Activated T-cell treated with anti-CD3 and anti-CD28 coated beads, Interleukin-2, amount 50 U/mL, for 4 hours (primary cell): ENCODE data around the gene KBTBD2. TPM values are rescaled to one million over a fixed set of nuclear protein-coding genes. Genes with fewer than 3 reads are reported as not detected.
A peak's percentile ranks its signal among the peaks of the same experiment; 100 is the strongest.
"Not testable (repeated sequence)": the region's sequence is repeated elsewhere in the genome, so short reads cannot be mapped to it uniquely, and the experiment has no call there.

Experiments
- ATAC-seq, 2 donors: fragments of 200-7000 bp; cut with Tn5 transposase; one replicate each; pipeline ENCODE4 v1.10.0; 2021
- DNase-seq: peaks from one replicate; pipeline ENCODE4 v3.0.0-alpha.2; 2020
- H3K27me3 Mint-ChIP-seq: one replicate; pipeline ENCODE4 v1.8.0; 2021; ENCODE audit warnings: low read depth, mixed read lengths
- H3K36me3 Mint-ChIP-seq: one replicate; pipeline ENCODE4 v1.8.0; 2022; ENCODE audit warnings: mixed read lengths; ENCODE audit not compliant: insufficient read depth
- H3K4me1 Mint-ChIP-seq: one replicate; pipeline ENCODE4 v1.8.0; 2021; ENCODE audit warnings: low read depth, mixed read lengths
- H3K4me3 Mint-ChIP-seq: one replicate; pipeline ENCODE4 v1.8.0; 2021; ENCODE audit warnings: mild to moderate bottlenecking, moderate library complexity, mixed read lengths
- H3K9me3 Mint-ChIP-seq: one replicate; pipeline ENCODE4 v1.8.0; 2021; ENCODE audit warnings: mixed read lengths
- total RNA-seq, 3 donors: library from RNA; stranded (reverse); gene quantifications; one replicate each; pipeline ENCODE4 v1.2.1, GENCODE V29; 2021

The KBTBD2 gene
- total RNA-seq, 3 donors from 2014 or later, result 16.4 to 18.9 (median 17.6) TPM

GRCh38 chr7:32905175-32905662 lies 13.7 kb upstream of the KBTBD2 start:
- no peaks in the 10 kb centered on the region for H3K36me3 Mint-ChIP-seq
- DNase-seq (peak; percentile 64), ATAC-seq (peak; percentile 93)
- H3K4me1 Mint-ChIP-seq, result peaks cover 15% of the 10 kb centered on the region
- no peaks in the 10 kb centered on the region for H3K9me3 Mint-ChIP-seq
- no peaks in the 10 kb centered on the region for H3K27me3 Mint-ChIP-seq
- H3K4me3 Mint-ChIP-seq, result peak overlapping the region; percentile 72

GRCh38 chr7:32901629-32902028 lies 10.1 kb upstream of the KBTBD2 start:
- no peaks in the 10 kb centered on the region for H3K9me3 Mint-ChIP-seq
- no peak overlapping the region for H3K4me3 Mint-ChIP-seq
- DNase-seq (no peak), ATAC-seq (no peak)
- H3K27me3 Mint-ChIP-seq, result no peaks in the 10 kb centered on the region
- no peaks in the 10 kb centered on the region for H3K36me3 Mint-ChIP-seq
- peaks cover 15% of the 10 kb centered on the region for H3K4me1 Mint-ChIP-seq

- Mint-ChIP-seq H3K36me3 (no peaks in the 10 kb centered on the region), H3K27me3 (no peaks in the 10 kb centered on the region), H3K4me3 (no peak overlapping the region), H3K9me3 (no peaks in the 10 kb centered on the region), H3K4me1 (peaks cover 13% of the 10 kb centered on the region)
- ATAC-seq (no peak), DNase-seq (no peak)
These were observed 9.0 kb upstream of the KBTBD2 start for GRCh38 chr7:32900433-32900995.

GRCh38 chr7:32897376-32897775 lies 5.8 kb upstream of the KBTBD2 start:
- H3K9me3 Mint-ChIP-seq, H3K27me3 Mint-ChIP-seq, ATAC-seq, H3K4me3 Mint-ChIP-seq, DNase-seq, H3K36me3 Mint-ChIP-seq: not testable (repeated sequence)
- peaks cover 16% of the 10 kb centered on the region for H3K4me1 Mint-ChIP-seq

DNA sequence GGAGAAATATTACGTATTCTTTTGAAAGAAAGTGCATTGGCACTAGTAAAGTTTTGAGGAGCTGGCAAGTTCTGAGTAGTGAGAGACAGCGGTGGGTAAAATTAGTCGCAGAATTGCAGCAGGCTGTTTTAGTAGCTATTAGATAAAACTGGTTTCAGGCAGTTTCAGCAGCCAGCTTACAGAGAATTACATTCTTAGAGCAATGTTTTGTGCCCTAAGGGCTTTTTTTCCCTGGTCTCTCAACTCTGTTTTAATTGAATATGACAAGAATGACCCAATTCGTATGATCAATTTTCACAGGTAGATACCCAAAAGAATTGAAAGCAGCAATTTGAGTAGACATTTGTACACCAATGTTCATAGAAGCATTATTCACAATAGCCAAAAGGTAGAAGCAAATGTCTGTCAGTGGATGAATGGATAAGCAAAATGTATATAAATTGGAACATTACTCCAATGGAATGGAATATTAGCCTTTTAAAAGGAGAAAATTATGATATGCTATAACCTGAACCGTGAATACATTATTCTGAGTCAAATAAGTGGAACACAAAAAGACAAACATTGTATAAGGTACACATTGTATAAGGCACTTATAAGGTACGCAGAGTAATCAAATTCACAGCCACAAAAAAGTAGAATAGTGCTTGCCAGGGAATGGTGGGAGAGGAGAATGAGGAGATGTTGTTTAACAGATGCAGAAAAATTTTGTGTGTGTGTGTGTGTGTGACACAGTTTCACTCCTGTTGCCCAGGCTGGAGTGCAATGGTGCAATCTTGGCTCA lies 5.2 kb upstream of the KBTBD2 start:
- Mint-ChIP-seq H3K4me3 (no peak overlapping the region), H3K9me3 (no peaks in the 10 kb centered on the region), H3K36me3 (no peaks in the 10 kb centered on the region), H3K4me1 (peaks cover 16% of the 10 kb centered on the region), H3K27me3 (no peaks in the 10 kb centered on the region)
- DNase-seq (no peak), ATAC-seq (no peak)

DNA sequence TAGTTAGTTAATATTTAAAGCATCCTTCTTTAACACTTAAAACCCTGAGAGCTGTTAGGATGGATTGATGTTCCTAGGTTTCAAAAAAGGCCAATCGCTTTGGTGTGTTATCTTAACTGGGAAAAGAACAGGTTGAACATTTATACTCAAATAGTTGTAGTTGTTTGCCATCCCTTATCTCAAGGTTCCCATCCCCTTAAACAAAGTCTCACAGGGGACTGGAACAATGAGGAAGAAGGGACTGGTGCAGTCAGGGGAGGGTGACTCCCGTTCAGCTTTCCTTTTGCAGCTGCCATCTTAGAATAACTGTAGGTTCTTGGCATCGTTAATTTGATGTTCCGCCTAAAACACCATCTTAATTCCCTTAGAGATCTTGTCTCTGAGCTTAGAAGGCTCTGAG lies 2.6 kb upstream of the KBTBD2 start:
- Mint-ChIP-seq H3K27me3 (no peaks in the 10 kb centered on the region), H3K9me3 (no peaks in the 10 kb centered on the region), H3K36me3 (no peaks in the 10 kb centered on the region), H3K4me3 (no peak overlapping the region), H3K4me1 (peaks cover 27% of the 10 kb centered on the region)
- DNase-seq (no peak), ATAC-seq (no peak)

DNA sequence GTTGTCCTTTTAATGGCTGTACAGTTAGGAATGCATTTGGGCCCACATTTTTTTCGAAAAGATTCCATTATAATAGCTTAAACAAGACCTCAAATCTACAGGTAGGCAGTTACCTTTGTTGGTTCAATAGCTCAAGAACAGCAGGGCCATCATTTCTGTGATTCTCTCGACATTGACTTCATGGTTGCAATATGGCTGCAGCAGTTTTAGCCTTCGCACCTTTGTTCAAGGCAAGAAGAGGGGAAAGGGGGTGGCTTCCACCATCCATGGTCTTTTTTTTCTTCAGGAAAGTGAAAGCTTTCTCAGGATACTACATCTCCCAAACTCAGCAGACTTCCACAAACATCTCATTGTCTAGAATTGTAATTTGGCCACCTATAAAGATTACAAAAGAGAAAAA lies 2.2 kb upstream of the KBTBD2 start:
- Mint-ChIP-seq H3K4me1 (peaks cover 30% of the 10 kb centered on the region), H3K27me3 (no peaks in the 10 kb centered on the region), H3K36me3 (no peaks in the 10 kb centered on the region), H3K4me3 (peak overlapping the region; percentile 93), H3K9me3 (no peaks in the 10 kb centered on the region)
- ATAC-seq (no peak), DNase-seq (no peak)

DNA sequence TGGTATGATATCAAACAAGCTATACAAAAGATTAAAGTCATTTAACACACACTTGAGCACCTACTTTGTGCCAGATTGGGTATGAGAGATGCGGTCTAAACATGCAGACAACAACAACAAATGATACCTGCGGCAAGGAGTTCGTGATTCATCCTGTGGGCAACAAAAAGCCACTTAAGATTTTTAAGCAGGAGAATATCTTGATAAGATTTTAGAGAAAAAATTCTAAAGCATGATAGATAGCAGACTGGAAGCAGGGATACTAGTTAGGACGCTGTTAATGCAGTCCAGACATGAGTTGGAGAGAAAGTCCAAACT lies 1.6 kb upstream of the KBTBD2 start:
- no peak for ATAC-seq
- no peaks in the 10 kb centered on the region for H3K27me3 Mint-ChIP-seq
- H3K36me3 Mint-ChIP-seq, result no peaks in the 10 kb centered on the region
- H3K9me3 Mint-ChIP-seq, result no peaks in the 10 kb centered on the region
- H3K4me1 Mint-ChIP-seq, result peaks cover 35% of the 10 kb centered on the region
- no peak for DNase-seq
- H3K4me3 Mint-ChIP-seq, result peak overlapping the region; percentile 93

DNA sequence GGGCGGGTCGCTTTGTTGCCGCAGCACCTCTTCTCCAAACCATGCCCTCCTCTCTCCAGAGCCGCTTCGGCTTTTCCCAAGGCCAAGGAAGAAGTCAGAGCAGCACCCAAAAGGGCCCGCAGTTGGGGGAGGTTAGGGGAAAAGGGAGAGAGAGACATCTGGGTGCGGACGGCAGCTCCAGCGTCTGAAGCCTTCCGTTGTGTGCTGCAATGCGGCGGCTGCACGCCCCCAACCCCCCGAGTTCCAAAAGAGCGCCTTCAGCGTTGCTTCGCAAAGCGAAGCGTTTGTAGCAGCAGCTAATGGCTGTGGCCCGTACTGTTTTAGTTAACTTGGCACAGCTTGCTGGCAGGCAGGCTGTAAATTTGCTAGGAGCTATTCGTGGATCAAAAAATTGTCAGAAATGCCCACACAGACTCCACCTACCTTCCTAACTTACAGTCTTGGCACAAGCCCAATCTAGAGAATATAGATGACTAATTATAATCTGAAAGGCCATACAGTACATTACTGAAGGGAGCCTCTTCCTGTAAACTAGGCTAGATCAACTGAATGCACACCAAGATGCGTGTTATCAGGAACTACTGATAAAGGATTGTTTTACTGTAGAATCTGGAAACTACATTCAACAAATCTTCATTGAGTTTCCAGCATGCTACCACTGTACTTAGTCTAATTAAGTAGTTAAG lies 1.1 kb upstream of the KBTBD2 start:
- DNase-seq, result peak; percentile 17
- Mint-ChIP-seq H3K9me3 (no peaks in the 10 kb centered on the region), H3K36me3 (no peaks in the 10 kb centered on the region), H3K27me3 (no peaks in the 10 kb centered on the region), H3K4me1 (peaks cover 40% of the 10 kb centered on the region), H3K4me3 (peak overlapping the region; percentile 93)
- peak; percentile 33 to 39 for ATAC-seq

- peak overlapping the region; percentile 93 for H3K4me3 Mint-ChIP-seq
- H3K27me3 Mint-ChIP-seq, result no peaks in the 10 kb centered on the region
- no peaks in the 10 kb centered on the region for H3K9me3 Mint-ChIP-seq
- peak; percentile 96 for DNase-seq
- peaks cover 46% of the 10 kb centered on the region for H3K4me1 Mint-ChIP-seq
- ATAC-seq, result peak; percentile 65
- peaks cover under 1% of the 10 kb centered on the region for H3K36me3 Mint-ChIP-seq
These were observed 400 bp upstream of the KBTBD2 start for GRCh38 chr7:32891800-32892520.

DNA sequence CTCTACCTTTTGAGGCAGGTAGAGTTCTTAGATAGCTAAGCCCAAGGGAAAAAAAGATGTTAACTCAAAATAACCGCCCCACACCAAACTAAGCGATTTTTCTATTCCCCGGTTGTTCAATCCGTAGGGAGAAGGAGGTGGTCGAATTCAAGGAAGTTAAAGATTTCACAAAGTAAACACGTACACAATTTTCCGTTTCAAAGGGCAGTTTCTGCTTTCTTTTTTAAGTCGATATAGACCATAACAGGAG lies 842 bp downstream of the KBTBD2 start:
- peaks cover 59% of the 10 kb centered on the region for H3K4me1 Mint-ChIP-seq

DNA sequence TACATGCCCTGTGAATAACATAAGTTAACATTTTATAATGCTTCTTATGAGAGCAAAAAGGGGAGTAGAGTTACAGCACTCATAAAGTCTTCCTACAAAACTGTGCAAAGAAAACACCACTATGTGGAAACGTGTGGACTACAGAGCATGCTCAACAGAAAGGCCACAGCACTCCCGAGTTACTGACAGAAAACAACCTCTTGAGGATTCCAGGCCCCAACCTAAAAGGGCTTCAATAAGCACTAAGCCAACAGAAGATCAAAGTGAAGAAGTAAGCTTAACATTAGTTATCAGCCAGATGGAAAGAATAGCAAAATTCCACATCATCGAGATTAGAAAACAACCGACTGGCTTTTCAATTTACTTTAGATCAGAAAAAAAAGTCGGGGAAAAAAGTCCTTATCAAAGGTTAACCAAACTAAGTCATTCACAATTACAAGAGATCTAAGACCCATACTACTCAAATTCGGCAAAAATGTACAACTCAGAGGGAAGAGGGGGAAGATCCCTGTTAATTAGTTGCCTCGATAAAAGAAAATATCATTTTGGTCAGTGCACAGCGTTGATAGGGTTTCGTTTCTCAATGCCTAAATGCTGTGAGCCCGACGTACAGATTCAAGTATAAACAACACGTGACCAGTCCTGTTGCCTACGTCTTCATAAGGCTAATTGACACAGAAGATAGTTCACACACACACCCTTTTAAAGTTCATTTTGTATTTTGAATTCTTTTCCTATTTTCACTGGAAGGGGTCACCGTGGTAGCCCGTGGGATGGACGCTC lies 1.4 kb downstream of the KBTBD2 start:
- peak overlapping the region; percentile 97 for H3K4me3 Mint-ChIP-seq
- H3K36me3 Mint-ChIP-seq, result peaks cover 2% of the 10 kb centered on the region
- H3K4me1 Mint-ChIP-seq, result peaks cover 64% of the 10 kb centered on the region
- DNase-seq (no peak), ATAC-seq (peak in 1 of 2 donors; percentile 13)
- H3K9me3 Mint-ChIP-seq, result no peaks in the 10 kb centered on the region
- H3K27me3 Mint-ChIP-seq, result no peaks in the 10 kb centered on the region

More for the DNA sequence above, 842 bp downstream of the KBTBD2 start:
- ATAC-seq (no peak), DNase-seq (no peak)
- Mint-ChIP-seq H3K9me3 (no peaks in the 10 kb centered on the region), H3K27me3 (no peaks in the 10 kb centered on the region), H3K4me3 (peak overlapping the region; percentile 97), H3K36me3 (peaks cover 2% of the 10 kb centered on the region)

DNA sequence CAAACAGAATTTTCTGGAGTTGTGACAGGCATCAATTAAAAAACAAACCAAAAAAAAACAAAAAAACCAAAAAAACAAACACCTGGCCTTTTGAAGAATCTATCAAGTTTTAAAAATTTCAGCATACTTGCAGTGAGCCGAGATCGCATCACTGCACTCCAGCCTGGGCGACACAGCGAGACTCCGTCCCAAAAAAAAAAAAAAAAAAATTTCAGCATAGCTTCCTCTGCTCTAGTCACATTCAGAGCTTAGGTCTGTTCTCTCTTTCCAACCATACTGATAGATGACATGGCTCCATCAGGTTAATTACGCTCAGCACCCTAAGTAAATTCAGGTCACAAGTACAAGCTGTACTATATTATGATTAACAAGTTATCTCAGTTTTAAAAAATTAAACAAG lies 3.1 kb downstream of the KBTBD2 start:
- Mint-ChIP-seq H3K9me3 (no peaks in the 10 kb centered on the region), H3K36me3 (peaks cover 2% of the 10 kb centered on the region), H3K27me3 (no peaks in the 10 kb centered on the region), H3K4me1 (peaks cover 64% of the 10 kb centered on the region), H3K4me3 (peak overlapping the region; percentile 97)
- ATAC-seq, result no peak
- no peak for DNase-seq

DNA sequence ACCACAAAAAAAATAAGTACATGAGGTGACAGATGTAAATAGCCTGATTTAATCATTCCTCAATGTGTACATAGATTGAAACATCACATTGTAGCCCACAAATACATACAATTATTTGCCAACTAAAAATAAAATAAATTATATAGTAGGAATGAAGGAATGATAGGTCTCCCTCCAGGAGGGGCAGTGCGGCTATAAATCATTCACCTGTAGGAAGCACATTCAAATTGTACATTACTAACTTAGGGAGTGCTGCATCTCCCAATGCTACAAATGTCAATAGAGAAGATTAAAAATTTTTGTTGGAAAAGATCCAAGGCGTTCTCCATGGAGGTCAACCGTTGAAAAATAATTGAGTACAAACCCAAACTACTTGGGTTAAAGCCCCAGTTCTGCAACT lies 4.2 kb downstream of the KBTBD2 start:
- H3K4me1 Mint-ChIP-seq, result peaks cover 64% of the 10 kb centered on the region
- peaks cover 2% of the 10 kb centered on the region for H3K36me3 Mint-ChIP-seq
- ATAC-seq (no peak), DNase-seq (no peak)
- no peaks in the 10 kb centered on the region for H3K9me3 Mint-ChIP-seq
- no peaks in the 10 kb centered on the region for H3K27me3 Mint-ChIP-seq
- H3K4me3 Mint-ChIP-seq, result no peak overlapping the region
